IMR-90 (cell line): ENCODE measurements around the gene PKD1L1. TPM values are rescaled to one million over a fixed set of nuclear protein-coding genes. Genes with fewer than 3 reads are reported as not detected.

Experiments used
- ATAC-seq: fragments of 200-7000 bp; cut with Tn5 transposase; 2 replicates; pipeline ENCODE4 v1.9.1; 2020; ENCODE audit warnings: low read depth, mild to moderate bottlenecking, moderate library complexity
- BruUV-seq: library from RNA; stranded (reverse); fragments of 400-500 nt; replicated peaks from 2 replicates; lab custom pipeline; 2021; lab: Mats Ljungman, UMichigan
- CTCF ChIA-PET: fragments of 300-600 bp; formaldehyde crosslinking; extraction: SDS; loops from one replicate; lab custom pipeline; 2021; ENCODE audit warnings: antibody characterized with exemption; lab: Yijun Ruan, JAX
- POLR2A ChIA-PET: fragments of 300-600 bp; sonication (Branson Sonifier 250); formaldehyde crosslinking; loops from one replicate; lab custom pipeline; 2022; ENCODE audit warnings: antibody characterized with exemption; ENCODE audit not compliant: unreplicated experiment; lab: Charles Lee
- DNase-seq: peaks from one replicate; pipeline ENCODE4 v3.0.0; 2013
- H2AFZ ChIP-seq: replicated peaks from 2 replicates; pipeline ENCODE3; 2013; ENCODE audit warnings: low read length, mild to moderate bottlenecking; ENCODE audit not compliant: poor library complexity
- H2AK5ac ChIP-seq: 2 replicates; pipeline ENCODE4 v1.6.1; 2013; ENCODE audit warnings: low read depth, low read length, inconsistent platforms
- H2AK9ac ChIP-seq: replicated peaks from 2 replicates; pipeline ENCODE3; 2013; ENCODE audit warnings: mild to moderate bottlenecking, low read depth, low read length, moderate library complexity; ENCODE audit not compliant: poor library complexity
- H2BK120ac ChIP-seq: 2 replicates; pipeline ENCODE4 v1.6.1; 2013; ENCODE audit warnings: low read depth, low read length, inconsistent platforms
- H2BK15ac ChIP-seq: 3 replicates; pipeline ENCODE4 v1.6.1; 2013; ENCODE audit warnings: low read depth, low read length, inconsistent platforms
- H2BK20ac ChIP-seq: 2 replicates; pipeline ENCODE4 v1.6.1; 2013; ENCODE audit warnings: low read depth, mild to moderate bottlenecking, inconsistent platforms, low read length, moderate library complexity
- H2BK5ac ChIP-seq: 2 replicates; pipeline ENCODE4 v1.6.1; 2013; ENCODE audit warnings: mild to moderate bottlenecking, low read depth, low read length, inconsistent platforms; ENCODE audit not compliant: poor library complexity, severe bottlenecking
- H3K14ac ChIP-seq: replicated peaks from 2 replicates; pipeline ENCODE4 v1.6.1; 2013; ENCODE audit warnings: low read depth, low read length, inconsistent platforms
- H3K18ac ChIP-seq: 2 replicates; pipeline ENCODE4 v1.6.1; 2013; ENCODE audit warnings: low read depth, low read length, control low read depth
- H3K23ac ChIP-seq: 2 replicates; pipeline ENCODE4 v1.6.1; 2013; ENCODE audit warnings: low read depth, low read length, inconsistent platforms
- H3K27ac ChIP-seq: 2 replicates; pipeline ENCODE4 v1.5.1; 2013; ENCODE audit warnings: mild to moderate bottlenecking, control low read depth, low read length; ENCODE audit not compliant: insufficient read depth
- H3K27me3 ChIP-seq: 2 replicates; pipeline ENCODE4 v1.6.1; 2013; ENCODE audit warnings: low read length; ENCODE audit not compliant: control insufficient read depth, insufficient read depth
- H3K36me3 ChIP-seq: 2 replicates; pipeline ENCODE4 v1.6.1; 2013; ENCODE audit warnings: low read length, mixed read lengths; ENCODE audit not compliant: control insufficient read depth, insufficient read depth
- H3K4ac ChIP-seq: 2 replicates; pipeline ENCODE4 v1.6.1; 2013; ENCODE audit warnings: low read depth, low read length, inconsistent platforms
- H3K4me1 ChIP-seq: 2 replicates; pipeline ENCODE4 v1.6.1; 2013; ENCODE audit warnings: low read length, mixed read lengths; ENCODE audit not compliant: control insufficient read depth, insufficient read depth
- H3K4me2 ChIP-seq: 2 replicates; pipeline ENCODE4 v1.6.1; 2013; ENCODE audit warnings: low read depth, mild to moderate bottlenecking, control low read depth, low read length, moderate library complexity
- H3K4me3 ChIP-seq: 2 replicates; pipeline ENCODE4 v1.5.1; 2013; ENCODE audit warnings: low read depth, mild to moderate bottlenecking, control low read depth, low read length, moderate library complexity; ENCODE audit not compliant: insufficient read depth
- H3K56ac ChIP-seq: 2 replicates; pipeline ENCODE4 v1.6.1; 2013; ENCODE audit warnings: low read length, inconsistent platforms; ENCODE audit not compliant: insufficient read depth; ENCODE audit errors: extremely low read depth
- H3K79me1 ChIP-seq, 2 experiments: 2 replicates each; pipeline ENCODE4 v1.6.1; 2013; ENCODE audit warnings: low read length in 2 of 2, inconsistent platforms in 1 of 2, low read depth in 1 of 2
- H3K9ac ChIP-seq: 2 replicates; pipeline ENCODE4 v1.6.1; 2013; ENCODE audit warnings: low read depth, low read length, control low read depth
- H3K9me1 ChIP-seq: 2 replicates; pipeline ENCODE4 v1.6.1; 2013; ENCODE audit warnings: low read length, inconsistent platforms; ENCODE audit not compliant: insufficient read depth
- H3K9me3 ChIP-seq: 2 replicates; pipeline ENCODE4 v1.6.1; 2013; ENCODE audit warnings: low read length; ENCODE audit not compliant: control insufficient read depth, insufficient read depth
- H4K20me1 ChIP-seq: 2 replicates; pipeline ENCODE4 v1.6.1; 2013; ENCODE audit warnings: low read length, inconsistent platforms; ENCODE audit not compliant: insufficient read depth
- H4K5ac ChIP-seq: 2 replicates; pipeline ENCODE4 v1.6.1; 2013; ENCODE audit warnings: mild to moderate bottlenecking, low read depth, low read length, control low read depth
- H4K8ac ChIP-seq, 2 experiments: 2 replicates each; pipeline ENCODE4 v1.6.1; 2013; ENCODE audit warnings: low read depth in 2 of 2, low read length in 2 of 2, control low read depth in 1 of 2, inconsistent platforms in 1 of 2
- H4K91ac ChIP-seq: 2 replicates; pipeline ENCODE4 v1.6.1; 2013; ENCODE audit warnings: low read depth, low read length, inconsistent platforms; ENCODE audit not compliant: insufficient read depth
- CEBPB ChIP-seq: IDR thresholded peaks from 2 replicates; pipeline ENCODE4 v1.6.1; 2012; ENCODE audit warnings: low read depth, low read length, improper control_type of control experiment
- CHD1 ChIP-seq: IDR thresholded peaks from 2 replicates; pipeline ENCODE4 v1.6.1; 2012; ENCODE audit warnings: low read depth, low read length, improper control_type of control experiment
- FOS ChIP-seq: fragments of 150-350 bp; IDR thresholded peaks from 2 replicates; pipeline ENCODE4 v1.6.1; 2016; ENCODE audit warnings: low read depth, low read length
- MAFK ChIP-seq: IDR thresholded peaks from 2 replicates; pipeline ENCODE4 v1.6.1; 2012; ENCODE audit warnings: low read depth, low read length, improper control_type of control experiment
- MXI1 ChIP-seq: IDR thresholded peaks from 2 replicates; pipeline ENCODE4 v1.6.1; 2012; ENCODE audit warnings: low read depth, mild to moderate bottlenecking, low read length, moderate library complexity, borderline replicate concordance
- NFE2L2 ChIP-seq: fragments of 150-350 bp; IDR thresholded peaks from 2 replicates; pipeline ENCODE4 v1.6.1; 2016; ENCODE audit warnings: low read depth, mild to moderate bottlenecking, low read length
- POLR2A ChIP-seq: IDR thresholded peaks from 2 replicates; pipeline ENCODE4 v1.6.1; 2012; ENCODE audit warnings: mild to moderate bottlenecking, low read depth, low read length
- WGBS, 2 experiments: methylation state at CpG; one replicate each; pipeline versions ENCODE4 v1.1.5 to v1.1.7; 2013; ENCODE audit warnings: missing lambda C conversion rate in 2 of 2; ENCODE audit not compliant: insufficient read length in 1 of 2; ENCODE audit errors: extremely low coverage in 2 of 2; 5-methylcytosine and 5-hydroxymethylcytosine counted together
- dilution Hi-C: fragments of 300-500 bp; cut with HindIII; formaldehyde crosslinking; loops from one replicate; pipeline ENCODE4 v1.14.3; 2018; ENCODE audit warnings: low sequenced_read_pairs; ENCODE audit not compliant: unreplicated experiment
- in situ Hi-C: fragments of 300-500 bp; cut with MboI; formaldehyde crosslinking; loops from 3 replicates; pipeline ENCODE4 v1.14.3; 2019; ENCODE audit warnings: low sequenced_read_pairs, inconsistent platforms, mixed read lengths
- intact Hi-C: fragments of 100-400 bp; cut with micrococcal nuclease; formaldehyde crosslinking; loops from 2 replicates; pipeline ENCODE4 v1.10.0; 2022
- polyA plus RNA-seq, 3 experiments: library from polyadenylated mRNA; depleted of rRNA; stranded (reverse); fragments of >200 nt; gene quantifications; 2 replicates each; pipeline ENCODE4 v1.2.3, GENCODE V29; 2012; ENCODE audit warnings: low replicate concordance in 1 of 3
- total RNA-seq: library from RNA; depleted of rRNA; stranded (reverse); fragments of >200 nt; gene quantifications from 2 replicates; pipeline ENCODE4 v1.2.3, GENCODE V29; 2012
- TF ChIP-seq, protein P1 (sequence below): fragments of 150-350 bp; IDR thresholded peaks from 2 replicates; pipeline ENCODE4 v1.6.1; 2016; ENCODE audit warnings: low read depth, mild to moderate bottlenecking, low read length, moderate library complexity, borderline replicate concordance

Gene PKD1L1
- total and polyA plus RNA-seq, 2 of the 4 experiments (the other 2 are of a cell fraction): under 0.01 to 0.15 TPM

- Histone ChIP-seq H2AFZ (no peak overlapping the region), H3K4ac (no peak overlapping the region), H3K9me3 (no peaks in the 10 kb centered on the region), H2BK20ac (no peak overlapping the region), H3K9ac (no peak overlapping the region), H4K5ac (no peak overlapping the region), H2AK5ac (no peak overlapping the region), H3K4me3 (no peak overlapping the region), H3K14ac (no peak overlapping the region), H3K27ac (no peak overlapping the region), H3K56ac (no peak overlapping the region), H3K4me1 (no peaks in the 10 kb centered on the region), H3K9me1 (no peaks in the 10 kb centered on the region), H4K20me1 (no peaks in the 10 kb centered on the region), H4K91ac (no peak overlapping the region), H3K4me2 (no peak overlapping the region), H2BK120ac (no peak overlapping the region), H2BK5ac (no peak overlapping the region), H3K79me1 (no peaks in the 10 kb centered on the region), H2AK9ac (no peak overlapping the region), H4K8ac (no peak overlapping the region), H3K36me3 (no peaks in the 10 kb centered on the region), H3K18ac (no peak overlapping the region), H3K27me3 (peaks cover 37% of the 10 kb centered on the region), H3K23ac (no peak overlapping the region), H2BK15ac (no peak overlapping the region)
- ChIA-PET POLR2A (no interaction called here), CTCF (no interaction called here)
- dilution Hi-C loops (no loop called here), intact Hi-C loops (no loop called here), in situ Hi-C loops (no loop called here)
- WGBS, 2 experiments: no CpG with 5 or more reads among the region's 4 CpGs
- no peak for ATAC-seq
- TF ChIP-seq MAFK (no peak), FOS (no peak), CHD1 (no peak), CEBPB (no peak), MXI1 (no peak), POLR2A (no peak), NFE2L2 (no peak)
- TF ChIP-seq, protein P1, sequence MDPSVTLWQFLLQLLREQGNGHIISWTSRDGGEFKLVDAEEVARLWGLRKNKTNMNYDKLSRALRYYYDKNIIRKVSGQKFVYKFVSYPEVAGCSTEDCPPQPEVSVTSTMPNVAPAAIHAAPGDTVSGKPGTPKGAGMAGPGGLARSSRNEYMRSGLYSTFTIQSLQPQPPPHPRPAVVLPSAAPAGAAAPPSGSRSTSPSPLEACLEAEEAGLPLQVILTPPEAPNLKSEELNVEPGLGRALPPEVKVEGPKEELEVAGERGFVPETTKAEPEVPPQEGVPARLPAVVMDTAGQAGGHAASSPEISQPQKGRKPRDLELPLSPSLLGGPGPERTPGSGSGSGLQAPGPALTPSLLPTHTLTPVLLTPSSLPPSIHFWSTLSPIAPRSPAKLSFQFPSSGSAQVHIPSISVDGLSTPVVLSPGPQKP: no peak
- BruUV-seq: no TSS peak
- DNase-seq: no peak
Observed at GRCh38 chr7:47902013-47902412, 46.3 kb downstream of the PKD1L1 start.
